ENCODE data around the gene ACADL.

DNA sequence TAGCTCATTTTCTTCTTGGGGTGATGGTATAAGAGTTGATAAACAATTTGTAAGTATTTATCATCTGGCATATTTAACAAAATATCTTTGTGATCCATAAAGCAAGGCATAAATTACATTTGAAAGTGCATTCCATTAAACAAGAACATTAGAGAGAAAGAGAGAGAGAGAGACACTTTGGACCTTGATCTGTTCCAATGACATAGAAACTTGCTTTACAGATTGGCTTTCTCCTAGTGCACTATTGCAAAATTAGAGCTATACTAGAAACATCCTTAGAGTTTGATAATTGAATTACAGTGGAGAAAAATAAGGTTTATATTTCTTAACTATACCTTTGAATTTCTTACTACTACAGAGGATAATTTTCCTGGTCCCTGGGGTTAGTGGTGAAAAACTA, 5.7 kb upstream of the ACADL start:
- no peak for TF ChIP-seq SUZ12 (IDR thresholded peaks at IDR 0.05; ENCODE audit: extremely low read depth, insufficient read depth, insufficient read length)
- no peak for TF ChIP-seq ZNF274 (IDR thresholded peaks at IDR 0.05; ENCODE audit: low read depth, low read length)
- no peak for TF ChIP-seq YY1 (IDR thresholded peaks at IDR 0.05; ENCODE audit: insufficient read depth, insufficient read length)

Measured in NT2/D1 (cell line).